B cell (primary cell): ENCODE measurements around the gene SLIT3. TPM values are rescaled to one million over a fixed set of nuclear protein-coding genes. Genes with fewer than 3 reads are reported as not detected.

Experiments used
- ATAC-seq: fragments of 200-7000 bp; cut with Tn5 transposase; one replicate; pipeline ENCODE4 v1.10.0; 2021; ENCODE audit warnings: low read depth, mild to moderate bottlenecking, moderate number of reproducible peaks, moderate library complexity
- CTCF ChIA-PET: fragments of 350-600 bp; sonication (Branson Sonifier 250); formaldehyde crosslinking; loops from one replicate; lab custom pipeline; 2021; ENCODE audit warnings: antibody characterized with exemption, inconsistent platforms; lab: Charles Lee
- POLR2A ChIA-PET: fragments of 350-600 bp; sonication (Branson Sonifier 250); formaldehyde crosslinking; loops from one replicate; lab custom pipeline; 2021; ENCODE audit warnings: antibody characterized with exemption; lab: Charles Lee
- DNase-seq: peaks from one replicate; pipeline ENCODE4 v3.0.0; 2013
- H2AFZ ChIP-seq: 2 replicates; pipeline ENCODE4 v1.6.1; 2012; ENCODE audit warnings: mild to moderate bottlenecking, low read depth, low read length; ENCODE audit not compliant: insufficient read depth, poor library complexity, severe bottlenecking
- H3K27ac ChIP-seq, 2 donors: 1 replicate in 1 of 2; 2 replicates in 1 of 2; pipeline ENCODE4 v1.5.1; 2012 to 2013; ENCODE audit warnings: low read length in 2 of 2, mild to moderate bottlenecking in 2 of 2, moderate library complexity in 1 of 2
- H3K27me3 ChIP-seq, 4 experiments: fragments of 200-600 bp in 1 of 4; sonication (generic) in 1 of 4; replicated peaks in 1 of 4; 1 replicate in 2 of 4; 2 replicates in 2 of 4; pipeline versions ENCODE4 v1.6.1 to v1.7.0; 2013 to 2016; ENCODE audit warnings: low read length in 3 of 4, mild to moderate bottlenecking in 2 of 4, mixed read lengths in 1 of 4, moderate library complexity in 1 of 4; ENCODE audit not compliant: insufficient read depth in 4 of 4, control insufficient read depth in 3 of 4; ENCODE audit errors: control extremely low read depth in 1 of 4
- H3K36me3 ChIP-seq, 2 experiments: replicated peaks in 1 of 2; 1 replicate in 1 of 2; 2 replicates in 1 of 2; pipeline versions ENCODE4 v1.6.1 to v1.7.1; 2013; ENCODE audit warnings: low read length in 1 of 2; ENCODE audit not compliant: insufficient read depth in 2 of 2, control insufficient read depth in 1 of 2; ENCODE audit errors: control extremely low read depth in 1 of 2, extremely low read depth in 1 of 2
- H3K4me1 ChIP-seq, 2 donors: fragments of 200-600 bp in 1 of 2; sonication (generic) in 1 of 2; 1 replicate in 1 of 2; 2 replicates in 1 of 2; pipeline versions ENCODE4 v1.5.1 to v1.6.1; 2013 to 2017; ENCODE audit warnings: low read length in 2 of 2; ENCODE audit not compliant: control insufficient read depth in 2 of 2, insufficient read depth in 2 of 2
- H3K4me2 ChIP-seq: replicated peaks from 2 replicates; pipeline ENCODE3; 2012; ENCODE audit warnings: mild to moderate bottlenecking, low read depth, low read length; ENCODE audit not compliant: poor library complexity, severe bottlenecking
- H3K4me3 ChIP-seq, 5 experiments: fragments of 200-600 bp in 1 of 5; sonication (generic) in 1 of 5; 1 replicate in 3 of 5; 2 replicates in 2 of 5; pipeline versions ENCODE4 v1.5.1 to v1.7.0; 2011 to 2016; ENCODE audit warnings: low read length in 4 of 5, mild to moderate bottlenecking in 4 of 5, low read depth in 2 of 5, control low read depth in 1 of 5, moderate library complexity in 1 of 5; ENCODE audit not compliant: insufficient read depth in 1 of 5; ENCODE audit errors: control extremely low read depth in 1 of 5, extremely low read depth in 1 of 5
- H3K79me2 ChIP-seq: fragments of 200-600 bp; sonication (generic); one replicate; pipeline ENCODE4 v1.6.0; 2016; ENCODE audit warnings: low read length; ENCODE audit not compliant: control insufficient read depth, insufficient read depth
- H3K9ac ChIP-seq: fragments of 200-600 bp; sonication (generic); 2 replicates; pipeline ENCODE4 v1.6.1; 2017; ENCODE audit warnings: mild to moderate bottlenecking, low read length, moderate library complexity
- H3K9me3 ChIP-seq, 3 donors: one replicate each; pipeline versions ENCODE4 v1.6.1 to v1.7.1; 2013; ENCODE audit warnings: low read length in 2 of 3; ENCODE audit not compliant: control insufficient read depth in 2 of 3, insufficient read depth in 1 of 3; ENCODE audit errors: control extremely low read depth in 1 of 3
- H4K20me1 ChIP-seq: 2 replicates; pipeline ENCODE4 v1.6.0; 2012; ENCODE audit warnings: mild to moderate bottlenecking, low read length; ENCODE audit not compliant: insufficient read depth, control insufficient read depth, poor library complexity, severe bottlenecking
- H3K27ac Mint-ChIP-seq: one replicate; pipeline ENCODE4 v1.8.0; 2021; ENCODE audit warnings: mixed read lengths
- H3K27me3 Mint-ChIP-seq: one replicate; pipeline ENCODE4 v1.8.0; 2021; ENCODE audit warnings: mixed read lengths
- H3K4me1 Mint-ChIP-seq: one replicate; pipeline ENCODE4 v1.8.0; 2021; ENCODE audit warnings: mixed read lengths
- H3K4me3 Mint-ChIP-seq: one replicate; pipeline ENCODE4 v1.8.0; 2021; ENCODE audit warnings: mixed read lengths
- H3K9me3 Mint-ChIP-seq: one replicate; pipeline ENCODE4 v1.8.0; 2022; ENCODE audit warnings: mixed read lengths; ENCODE audit not compliant: insufficient read depth
- CTCF ChIP-seq: fragments of 200-600 bp; IDR thresholded peaks from one replicate; pipeline ENCODE4 v1.8.0; 2022; ENCODE audit warnings: antibody characterized with exemption, mild to moderate bottlenecking
- EZH2 ChIP-seq: IDR thresholded peaks from 2 replicates; pipeline ENCODE4 v1.6.1; 2012; ENCODE audit warnings: borderline replicate concordance, low read depth, mild to moderate bottlenecking, moderate library complexity, low read length; ENCODE audit not compliant: insufficient read depth, poor library complexity, severe bottlenecking
- WGBS: methylation state at CpG from one replicate; pipeline ENCODE4 v1.1.5; 2013; ENCODE audit warnings: missing lambda C conversion rate; ENCODE audit not compliant: insufficient coverage; 5-methylcytosine and 5-hydroxymethylcytosine counted together
- intact Hi-C: fragments of 100-400 bp; cut with micrococcal nuclease; formaldehyde crosslinking; loops from one replicate; pipeline ENCODE4 v1.10.0; 2022
- polyA plus RNA-seq: library from polyadenylated mRNA; depleted of rRNA; stranded (reverse); fragments of >200 nt; gene quantifications from 2 replicates; pipeline ENCODE4 v1.2.3, GENCODE V29; 2012
- total RNA-seq, 2 donors: library from RNA; stranded (reverse); fragments of 120-200 nt in 1 of 2; gene quantifications; 1 replicate in 1 of 2; 2 replicates in 1 of 2; pipeline versions ENCODE4 v1.2.3 to v1.2.4, GENCODE V29; 2013 to 2022

Gene SLIT3
- total and polyA plus RNA-seq, 2 donors (not counting 1 experiment from before 2014, with no cell fraction given), result not detected

GRCh38 chr5:169286572-169287300 lies 14.2 kb downstream of the SLIT3 start:
- 81% methylated on average over 9 of the region's 11 CpGs for WGBS
- Histone ChIP-seq H3K4me1 (no peaks in the 10 kb centered on the region), H3K9ac (no peak overlapping the region), H4K20me1 (no peaks in the 10 kb centered on the region), H3K4me2 (no peak overlapping the region), H2AFZ (no peak overlapping the region), H3K27me3 (no peaks in the 10 kb centered on the region), H3K4me3 (no peak overlapping the region), H3K79me2 (no peaks in the 10 kb centered on the region), H3K27ac (no peak overlapping the region), H3K36me3 (no peaks in the 10 kb centered on the region), H3K9me3 (peaks cover 0 to 9% (median 0%) of the 10 kb centered on the region in 3 donors)
- intact Hi-C loops, result no loop called here
- H3K4me1 Mint-ChIP-seq, result no peaks in the 10 kb centered on the region
- H3K27me3 Mint-ChIP-seq, result peaks cover 7% of the 10 kb centered on the region
- ChIA-PET CTCF (no interaction called here), POLR2A (no interaction called here)
- H3K4me3 Mint-ChIP-seq, result no peak overlapping the region
- peaks cover 6% of the 10 kb centered on the region for H3K9me3 Mint-ChIP-seq
- TF ChIP-seq EZH2, result no peak
- no peak for TF ChIP-seq CTCF
- no peak overlapping the region for H3K27ac Mint-ChIP-seq
- no peak for ATAC-seq
- DNase-seq, result no peak

GRCh38 chr5:169283887-169284286 lies 17.1 kb downstream of the SLIT3 start:
- H3K4me3 Mint-ChIP-seq, result no peak overlapping the region
- Histone ChIP-seq H2AFZ (no peak overlapping the region), H3K9me3 (peaks cover 0 to 4% (median 0%) of the 10 kb centered on the region in 3 donors), H3K4me3 (no peak overlapping the region), H3K27me3 (no peaks in the 10 kb centered on the region), H3K4me2 (no peak overlapping the region), H4K20me1 (no peaks in the 10 kb centered on the region), H3K9ac (no peak overlapping the region), H3K4me1 (no peaks in the 10 kb centered on the region), H3K79me2 (no peaks in the 10 kb centered on the region), H3K27ac (no peak overlapping the region), H3K36me3 (no peaks in the 10 kb centered on the region)
- no peak for TF ChIP-seq CTCF
- no peak for TF ChIP-seq EZH2
- H3K9me3 Mint-ChIP-seq, result peaks cover 6% of the 10 kb centered on the region
- 96% methylated on average over 5 of the region's 6 CpGs for WGBS
- no peak for ATAC-seq
- POLR2A ChIA-PET, result no interaction called here
- peaks cover 11% of the 10 kb centered on the region for H3K27me3 Mint-ChIP-seq
- CTCF ChIA-PET, result no interaction called here
- no peaks in the 10 kb centered on the region for H3K4me1 Mint-ChIP-seq
- intact Hi-C loops, result no loop called here
- no peak overlapping the region for H3K27ac Mint-ChIP-seq
- DNase-seq, result no peak
